DND-41 (cell line): ENCODE results near the gene FN3KRP.

Experiments
- ATAC-seq: fragments of 200-7000 bp; cut with Tn5 transposase; 3 replicates; pipeline ENCODE4 v1.9.1; 2021; ENCODE audit warnings: low read depth; ENCODE audit not compliant: insufficient read depth
- DNase-seq: peaks from one replicate; pipeline ENCODE4 v3.0.0-alpha.2; 2020
- H2AFZ ChIP-seq: 2 replicates; pipeline ENCODE4 v1.6.0; 2012; ENCODE audit warnings: low read depth, low read length
- H3K27ac ChIP-seq: 2 replicates; pipeline ENCODE4 v1.5.1; 2012; ENCODE audit warnings: low read length, inconsistent platforms
- H3K27me3 ChIP-seq: fragments of 200-600 bp; sonication (generic); 2 replicates; pipeline ENCODE4 v1.6.0; 2012; ENCODE audit warnings: low read length, mild to moderate bottlenecking, inconsistent platforms; ENCODE audit not compliant: insufficient read depth, poor library complexity
- H3K36me3 ChIP-seq: 2 replicates; pipeline ENCODE4 v1.5.1; 2012; ENCODE audit warnings: low read length, inconsistent platforms; ENCODE audit not compliant: insufficient read depth
- H3K4me1 ChIP-seq: 2 replicates; pipeline ENCODE4 v1.5.1; 2012; ENCODE audit warnings: mild to moderate bottlenecking, low read length; ENCODE audit not compliant: insufficient read depth
- H3K4me2 ChIP-seq: 2 replicates; pipeline ENCODE4 v1.6.0; 2012; ENCODE audit warnings: mild to moderate bottlenecking, moderate library complexity, low read length, inconsistent platforms; ENCODE audit not compliant: insufficient read depth
- H3K4me3 ChIP-seq, 2 experiments: fragments of 200-600 bp in 1 of 2; shearing (Covaris generic) in 1 of 2; 2 replicates each; pipeline ENCODE4 v1.5.1; 2012 to 2016; ENCODE audit warnings: inconsistent platforms in 2 of 2, low read length in 2 of 2, mild to moderate bottlenecking in 2 of 2, low read depth in 1 of 2, moderate library complexity in 1 of 2
- H3K79me2 ChIP-seq: 2 replicates; pipeline ENCODE4 v1.6.0; 2012; ENCODE audit warnings: low read length, inconsistent platforms; ENCODE audit not compliant: insufficient read depth
- H3K9ac ChIP-seq: 2 replicates; pipeline ENCODE4 v1.6.0; 2012; ENCODE audit warnings: low read depth, mild to moderate bottlenecking, inconsistent platforms, low read length, moderate library complexity
- H3K9me3 ChIP-seq: 2 replicates; pipeline ENCODE4 v1.5.1; 2012; ENCODE audit warnings: low read length, moderate library complexity, mild to moderate bottlenecking, inconsistent platforms; ENCODE audit not compliant: insufficient read depth, severe bottlenecking
- H4K20me1 ChIP-seq: 2 replicates; pipeline ENCODE4 v1.6.0; 2012; ENCODE audit warnings: low read length; ENCODE audit not compliant: insufficient read depth
- CTCF ChIP-seq: IDR thresholded peaks from 2 replicates; pipeline ENCODE4 v1.5.1; 2012; ENCODE audit warnings: borderline replicate concordance, low read length, moderate library complexity, mild to moderate bottlenecking; ENCODE audit not compliant: poor library complexity, severe bottlenecking; ENCODE audit errors: extremely low read depth
- EZH2 ChIP-seq: IDR thresholded peaks from 3 replicates; pipeline ENCODE4 v1.6.1; 2012; ENCODE audit warnings: borderline replicate concordance, low read depth, mild to moderate bottlenecking, moderate library complexity, low read length, inconsistent platforms; ENCODE audit not compliant: severe bottlenecking

The FN3KRP gene

GRCh38 chr17:82710499-82711232 lies 5.8 kb upstream of the FN3KRP start:
- H3K4me3 ChIP-seq: no peak overlapping the region
- H3K9ac ChIP-seq: no peak overlapping the region
- H3K4me1 ChIP-seq: peaks cover 2% of the 10 kb centered on the region
- no peak overlapping the region for H3K4me2 ChIP-seq
- no peak overlapping the region for H2AFZ ChIP-seq
- H3K9me3 ChIP-seq: no peaks in the 10 kb centered on the region
- no peaks in the 10 kb centered on the region for H3K27me3 ChIP-seq
- TF ChIP-seq CTCF: no peak
- no peak for TF ChIP-seq EZH2
- H3K36me3 ChIP-seq: no peaks in the 10 kb centered on the region
- DNase-seq (no peak), ATAC-seq (no peak)
- no peaks in the 10 kb centered on the region for H3K79me2 ChIP-seq
- H3K27ac ChIP-seq: no peak overlapping the region
- no peaks in the 10 kb centered on the region for H4K20me1 ChIP-seq

- ATAC-seq: no peak
- Histone ChIP-seq H3K27me3 (no peaks in the 10 kb centered on the region), H3K36me3 (peaks cover 6% of the 10 kb centered on the region), H3K79me2 (peaks cover 14% of the 10 kb centered on the region), H3K4me3 (no peak overlapping the region), H3K27ac (no peak overlapping the region), H2AFZ (no peak overlapping the region), H3K4me2 (no peak overlapping the region), H3K9me3 (no peaks in the 10 kb centered on the region), H3K4me1 (peaks cover 20% of the 10 kb centered on the region), H4K20me1 (peaks cover 11% of the 10 kb centered on the region), H3K9ac (no peak overlapping the region)
- TF ChIP-seq CTCF (no peak), EZH2 (no peak)
- DNase-seq: no peak
These were observed 3.3 kb upstream of the FN3KRP start for GRCh38 chr17:82713071-82713723.

- no peak overlapping the region for H2AFZ ChIP-seq
- H3K9me3 ChIP-seq: no peaks in the 10 kb centered on the region
- TF ChIP-seq EZH2 (no peak), CTCF (no peak)
- DNase-seq (no peak), ATAC-seq (no peak)
- H3K4me3 ChIP-seq: no peak overlapping the region
- peak overlapping the region; percentile 96; the same call in 1 of the 2 replicates for H3K4me2 ChIP-seq
- H3K4me1 ChIP-seq: peaks cover 27% of the 10 kb centered on the region
- peaks cover 50% of the 10 kb centered on the region for H3K36me3 ChIP-seq
- no peak overlapping the region for H3K9ac ChIP-seq
- peaks cover 18% of the 10 kb centered on the region for H3K79me2 ChIP-seq
- H4K20me1 ChIP-seq: peaks cover 18% of the 10 kb centered on the region
- H3K27me3 ChIP-seq: no peaks in the 10 kb centered on the region
- no peak overlapping the region for H3K27ac ChIP-seq
These were observed 2.6 kb downstream of the FN3KRP start for GRCh38 chr17:82718986-82719685.
